ENCODE measurements around the gene MRTFA.
"Not testable (repeated sequence)": the region's sequence is repeated elsewhere in the genome, so short reads cannot be mapped to it uniquely, and the experiment has no call there.

MRTFA gene

GRCh38 chr22:40636380-40637182 lies at the start of gene MRTFA:
Gene MRTFA (minus strand): TSS chr22:40636719.
- DNase-seq: peak; percentile 100

GRCh38 chr22:40685406-40685805 lies 48.9 kb upstream of the MRTFA start:
- no peak for DNase-seq

GRCh38 chr22:40684728-40685127 lies 48.2 kb upstream of the MRTFA start:
- DNase-seq: no peak

- DNase-seq: no peak
Measured at GRCh38 chr22:40681451-40681850, 44.9 kb upstream of the MRTFA start.

GRCh38 chr22:40680819-40681183 lies 44.3 kb upstream of the MRTFA start:
- no peak for DNase-seq

- DNase-seq: no peak
Measured at GRCh38 chr22:40679964-40680818, 43.7 kb upstream of the MRTFA start.

- DNase-seq: no peak
Measured at GRCh38 chr22:40679249-40679963, 42.9 kb upstream of the MRTFA start, which contains the start of gene MCHR1. Gene MCHR1 (plus strand): TSS chr22:40679484. CDS start chr22:40679653, 169 bp downstream.

- DNase-seq: no peak
Measured at GRCh38 chr22:40678493-40679248, 42.2 kb upstream of the MRTFA start.

- DNase-seq: no peak
Measured at GRCh38 chr22:40676644-40677043, 40.1 kb upstream of the MRTFA start.

GRCh38 chr22:40676166-40676565 lies 39.6 kb upstream of the MRTFA start:
- DNase-seq: not testable (repeated sequence)

- DNase-seq: no peak
Measured at GRCh38 chr22:40674274-40674673, 37.8 kb upstream of the MRTFA start.

- DNase-seq: no peak
Measured at GRCh38 chr22:40673017-40673416, 36.5 kb upstream of the MRTFA start.

- no peak for DNase-seq
Measured at GRCh38 chr22:40671796-40672360, 35.4 kb upstream of the MRTFA start.

- no peak for DNase-seq
Measured at GRCh38 chr22:40671369-40671768, 34.9 kb upstream of the MRTFA start.

- no peak for DNase-seq
Measured at GRCh38 chr22:40670058-40670457, 33.5 kb upstream of the MRTFA start.

GRCh38 chr22:40668611-40669411 lies 32.3 kb upstream of the MRTFA start:
- no peak for DNase-seq

- no peak for DNase-seq
Measured at GRCh38 chr22:40666151-40666848, 29.8 kb upstream of the MRTFA start.

- DNase-seq: no peak
Measured at GRCh38 chr22:40665312-40665711, 28.8 kb upstream of the MRTFA start.

GRCh38 chr22:40661671-40662070 lies 25.2 kb upstream of the MRTFA start:
- DNase-seq: no peak

GRCh38 chr22:40660730-40661129 lies 24.2 kb upstream of the MRTFA start:
- DNase-seq: no peak

- no peak for DNase-seq
Measured at GRCh38 chr22:40659166-40659565, 22.6 kb upstream of the MRTFA start.
